CD4-positive, alpha-beta T cell treated with Interleukin-4 for 4 hours (primary cell): ENCODE measurements around the gene HADHA.

Experiments used
- DNase-seq: peaks from one replicate; pipeline ENCODE4 v3.0.0-alpha.2; 2020

HADHA gene

GRCh38 chr2:26243470-26244308 is 743 bp downstream of the HADHA start:
- no peak for DNase-seq

- DNase-seq: no peak
Observed at GRCh38 chr2:26241928-26242436, 2.5 kb downstream of the HADHA start.

GRCh38 chr2:26238311-26238958 is 6.0 kb downstream of the HADHA start:
- no peak for DNase-seq

GRCh38 chr2:26237868-26238267 is 6.6 kb downstream of the HADHA start:
- DNase-seq: no peak

GRCh38 chr2:26235089-26235488 is 9.3 kb downstream of the HADHA start:
- no peak for DNase-seq

GRCh38 chr2:26230806-26231205 is 13.6 kb downstream of the HADHA start:
- DNase-seq: no peak

- no peak for DNase-seq
Observed at GRCh38 chr2:26229595-26229994, 14.8 kb downstream of the HADHA start.

GRCh38 chr2:26224095-26224494 is 20.3 kb downstream of the HADHA start:
- no peak for DNase-seq

- DNase-seq: no peak
Observed at GRCh38 chr2:26223018-26223417, 21.4 kb downstream of the HADHA start.

GRCh38 chr2:26217720-26218119 is 26.7 kb downstream of the HADHA start:
- DNase-seq: no peak

GRCh38 chr2:26216587-26216986 is 27.8 kb downstream of the HADHA start:
- no peak for DNase-seq

GRCh38 chr2:26215833-26216232 is 28.6 kb downstream of the HADHA start:
- DNase-seq: no peak

GRCh38 chr2:26214759-26215158 is 29.7 kb downstream of the HADHA start:
- DNase-seq: no peak

GRCh38 chr2:26212011-26212410 is 32.4 kb downstream of the HADHA start:
- DNase-seq: no peak

GRCh38 chr2:26203906-26204305 is 40.5 kb downstream of the HADHA start:
- DNase-seq: no peak

GRCh38 chr2:26202981-26203490 is 41.4 kb downstream of the HADHA start:
- DNase-seq: no peak

GRCh38 chr2:26197516-26197915 is 46.9 kb downstream of the HADHA start:
- DNase-seq: no peak

- DNase-seq: no peak
Observed at GRCh38 chr2:26196683-26197418, 47.6 kb downstream of the HADHA start.

GRCh38 chr2:26195040-26195984 is 49.1 kb downstream of the HADHA start:
- DNase-seq: no peak

- DNase-seq: no peak
Observed at GRCh38 chr2:26193578-26194231, 50.7 kb downstream of the HADHA start.

- DNase-seq: no peak
Observed at GRCh38 chr2:26191316-26192159, 52.9 kb downstream of the HADHA start.
